ENCODE data around the gene SIVA1.

Gene SIVA1

DNA sequence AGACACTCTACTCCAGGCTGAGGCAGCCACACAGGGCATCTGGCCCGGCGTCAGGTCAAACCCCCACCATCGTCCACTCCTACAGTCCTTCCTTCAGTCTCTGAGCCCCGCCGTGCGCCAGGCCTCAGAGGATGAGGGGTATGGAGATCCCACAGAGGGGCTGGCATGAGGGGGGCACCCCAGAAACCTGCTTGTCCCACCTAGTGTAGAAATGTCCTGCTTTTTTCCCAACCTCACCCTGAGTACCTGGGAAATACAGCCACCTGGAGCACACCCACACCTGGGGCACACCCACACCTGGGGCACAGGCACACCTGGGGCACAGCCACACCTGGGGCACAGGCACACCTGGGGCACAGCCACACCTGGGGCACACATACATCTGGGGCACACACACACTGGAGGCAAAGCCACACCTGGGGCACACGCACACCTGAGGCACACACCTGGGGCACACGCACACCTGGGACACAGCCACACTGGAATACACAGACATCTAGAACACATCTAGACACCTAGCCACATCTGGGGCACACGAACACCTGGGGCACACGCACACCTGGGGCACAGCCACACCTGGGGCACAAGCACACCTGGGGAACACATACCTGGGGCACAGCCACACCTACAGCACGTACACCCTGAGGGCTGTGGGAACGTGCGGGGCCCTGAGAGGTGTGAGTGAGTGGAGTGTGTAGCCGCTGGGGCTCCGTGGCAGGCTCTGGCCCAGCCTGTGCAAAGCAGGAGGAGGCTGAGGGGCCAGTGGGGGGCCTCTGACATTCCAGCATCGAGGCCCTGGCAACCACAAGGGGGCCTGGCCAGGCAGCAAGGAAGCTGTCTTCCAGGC lies 24.2 kb downstream of the SIVA1 start:
- no peak overlapping the region for H3K27ac ChIP-seq
- TF ChIP-seq CTCF (IDR thresholded peaks at IDR 0.05) (no peak), ZFX (IDR thresholded peaks at IDR 0.05; ENCODE audit: borderline replicate concordance) (no peak)

GRCh38 chr14:104777808-104778249 lies 24.9 kb downstream of the SIVA1 start:
- TF ChIP-seq CTCF (IDR thresholded peaks at IDR 0.05) (no peak), ZFX (IDR thresholded peaks at IDR 0.05; ENCODE audit: borderline replicate concordance) (no peak)
- H3K27ac ChIP-seq: no peak overlapping the region

GRCh38 chr14:104778694-104779331 lies 25.9 kb downstream of the SIVA1 start:
- H3K27ac ChIP-seq: no peak overlapping the region
- no peak for TF ChIP-seq ZFX (IDR thresholded peaks at IDR 0.05; ENCODE audit: borderline replicate concordance)
- TF ChIP-seq CTCF (IDR thresholded peaks at IDR 0.05): no peak

DNA sequence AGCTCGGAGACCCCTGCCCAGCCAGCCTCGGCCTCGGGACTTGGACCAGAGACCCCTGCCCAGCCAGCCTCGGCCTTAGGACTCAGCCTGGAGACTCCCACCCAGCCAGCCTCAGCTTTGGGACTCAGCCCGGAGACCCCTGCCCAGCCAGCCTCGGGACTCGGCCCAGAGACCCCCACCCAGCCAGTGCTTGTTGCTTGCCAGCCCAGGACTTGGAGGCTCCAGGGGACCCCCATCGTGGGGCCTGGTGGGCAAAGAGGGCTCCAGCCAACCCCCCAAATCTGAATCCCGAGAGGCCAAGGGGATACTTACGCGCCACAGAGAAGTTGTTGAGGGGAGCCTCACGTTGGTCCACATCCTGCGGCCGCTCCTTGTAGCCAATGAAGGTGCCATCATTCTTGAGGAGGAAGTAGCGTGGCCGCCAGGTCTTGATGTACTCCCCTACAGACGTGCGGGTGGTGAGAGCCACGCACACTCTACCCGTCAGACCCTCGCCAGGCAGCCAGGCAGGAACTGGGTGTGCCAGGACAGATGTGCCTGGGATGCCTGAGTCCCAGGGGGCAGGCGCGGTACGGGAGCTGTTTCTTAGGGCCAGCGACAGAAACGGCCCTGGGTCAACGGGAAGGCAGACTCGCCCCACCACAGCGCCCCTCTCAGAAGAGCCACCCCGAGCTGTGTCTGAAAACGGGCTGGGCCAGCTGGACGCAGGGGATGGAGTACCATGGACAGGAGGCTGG lies 27.0 kb downstream of the SIVA1 start:
- TF ChIP-seq CTCF (IDR thresholded peaks at IDR 0.05) (no peak), ZFX (IDR thresholded peaks at IDR 0.05; ENCODE audit: borderline replicate concordance) (no peak)
- H3K27ac ChIP-seq: no peak overlapping the region

- H3K27ac ChIP-seq: no peak overlapping the region
- TF ChIP-seq ZFX (IDR thresholded peaks at IDR 0.05; ENCODE audit: borderline replicate concordance) (no peak), CTCF (IDR thresholded peaks at IDR 0.05) (no peak)
Measured at GRCh38 chr14:104780513-104781030, 27.6 kb downstream of the SIVA1 start.

- no peak overlapping the region for H3K27ac ChIP-seq
- TF ChIP-seq CTCF (IDR thresholded peaks at IDR 0.05) (no peak), ZFX (IDR thresholded peaks at IDR 0.05; ENCODE audit: borderline replicate concordance) (no peak)
Measured at GRCh38 chr14:104781271-104782077, 28.5 kb downstream of the SIVA1 start.

Measured in 22Rv1 (cell line).